DOHH2 (cell line): ENCODE data around the gene MAN1B1.

Experiments
- H3F3A ChIP-seq: fragments of 200-600 bp; sonication (generic), shearing (Covaris generic); 2 replicates; pipeline ENCODE4 v1.6.0; 2016; ENCODE audit warnings: antibody characterized with exemption, mild to moderate bottlenecking; ENCODE audit not compliant: control insufficient read depth, insufficient read depth
- H3K27ac ChIP-seq: fragments of 200-600 bp; sonication (generic); 2 replicates; pipeline ENCODE4 v1.5.1; 2014; ENCODE audit warnings: low read depth, mild to moderate bottlenecking, low read length, moderate library complexity
- H3K27me3 ChIP-seq: fragments of 200-600 bp; sonication (generic); 2 replicates; pipeline ENCODE4 v1.6.1; 2014; ENCODE audit warnings: mild to moderate bottlenecking, low read length, mixed read lengths; ENCODE audit not compliant: control insufficient read depth
- H3K36me3 ChIP-seq: fragments of 200-600 bp; sonication (generic); 2 replicates; pipeline ENCODE4 v1.6.1; 2014; ENCODE audit warnings: mild to moderate bottlenecking, low read length, moderate library complexity, mixed read lengths; ENCODE audit not compliant: control insufficient read depth
- H3K4me1 ChIP-seq: fragments of 200-600 bp; sonication (generic); 2 replicates; pipeline ENCODE4 v1.6.1; 2014; ENCODE audit warnings: mild to moderate bottlenecking, low read length, mixed read lengths; ENCODE audit not compliant: control insufficient read depth
- H3K4me2 ChIP-seq: fragments of 200-600 bp; sonication (generic); 2 replicates; pipeline ENCODE4 v1.6.0; 2014; ENCODE audit warnings: mild to moderate bottlenecking, low read length, moderate library complexity
- H3K4me3 ChIP-seq: fragments of 200-600 bp; sonication (generic); 2 replicates; pipeline ENCODE4 v1.5.1; 2014; ENCODE audit warnings: mild to moderate bottlenecking, low read length, mixed read lengths
- H3K79me2 ChIP-seq: fragments of 200-600 bp; sonication (generic); 2 replicates; pipeline ENCODE4 v1.6.1; 2014; ENCODE audit warnings: mild to moderate bottlenecking, low read length, mixed read lengths; ENCODE audit not compliant: control insufficient read depth
- H3K9me2 ChIP-seq: fragments of 200-600 bp; sonication (generic); replicated peaks from 2 replicates; pipeline ENCODE4 v1.6.1; 2014; ENCODE audit warnings: mild to moderate bottlenecking, low read length, mixed read lengths; ENCODE audit not compliant: control insufficient read depth
- H3K9me3 ChIP-seq: fragments of 200-600 bp; sonication (generic); 2 replicates; pipeline ENCODE4 v1.6.1; 2014; ENCODE audit warnings: antibody characterized with exemption, low read length, mixed read lengths; ENCODE audit not compliant: control insufficient read depth, insufficient read depth
- H4K20me1 ChIP-seq: fragments of 200-600 bp; sonication (generic); 2 replicates; pipeline ENCODE4 v1.6.0; 2014; ENCODE audit warnings: low read depth, mild to moderate bottlenecking, antibody characterized with exemption, low read length, moderate library complexity; ENCODE audit not compliant: control insufficient read depth, insufficient read depth
- EZH2phosphoT487 ChIP-seq: fragments of 200-600 bp; sonication (generic); IDR thresholded peaks from 2 replicates; pipeline ENCODE4 v1.6.1; 2017; ENCODE audit warnings: borderline replicate concordance, mild to moderate bottlenecking, antibody characterized with exemption, low read length, moderate library complexity, mixed read lengths
- TF ChIP-seq, protein P1 (sequence below): fragments of 200-600 bp; sonication (generic); IDR thresholded peaks from one replicate; pipeline ENCODE4 v1.5.1; 2014; ENCODE audit warnings: antibody characterized with exemption, mild to moderate bottlenecking, low read depth, low read length; ENCODE audit not compliant: poor library complexity, severe bottlenecking

The MAN1B1 gene

GRCh38 chr9:137084526-137084925 is 2.3 kb upstream of the MAN1B1 start:
- no peak for TF ChIP-seq EZH2phosphoT487
- TF ChIP-seq, protein P1, sequence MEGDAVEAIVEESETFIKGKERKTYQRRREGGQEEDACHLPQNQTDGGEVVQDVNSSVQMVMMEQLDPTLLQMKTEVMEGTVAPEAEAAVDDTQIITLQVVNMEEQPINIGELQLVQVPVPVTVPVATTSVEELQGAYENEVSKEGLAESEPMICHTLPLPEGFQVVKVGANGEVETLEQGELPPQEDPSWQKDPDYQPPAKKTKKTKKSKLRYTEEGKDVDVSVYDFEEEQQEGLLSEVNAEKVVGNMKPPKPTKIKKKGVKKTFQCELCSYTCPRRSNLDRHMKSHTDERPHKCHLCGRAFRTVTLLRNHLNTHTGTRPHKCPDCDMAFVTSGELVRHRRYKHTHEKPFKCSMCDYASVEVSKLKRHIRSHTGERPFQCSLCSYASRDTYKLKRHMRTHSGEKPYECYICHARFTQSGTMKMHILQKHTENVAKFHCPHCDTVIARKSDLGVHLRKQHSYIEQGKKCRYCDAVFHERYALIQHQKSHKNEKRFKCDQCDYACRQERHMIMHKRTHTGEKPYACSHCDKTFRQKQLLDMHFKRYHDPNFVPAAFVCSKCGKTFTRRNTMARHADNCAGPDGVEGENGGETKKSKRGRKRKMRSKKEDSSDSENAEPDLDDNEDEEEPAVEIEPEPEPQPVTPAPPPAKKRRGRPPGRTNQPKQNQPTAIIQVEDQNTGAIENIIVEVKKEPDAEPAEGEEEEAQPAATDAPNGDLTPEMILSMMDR: no peak
- Histone ChIP-seq H3K9me3 (no peaks in the 10 kb centered on the region), H3K27ac (no peak overlapping the region), H3F3A (peaks cover 3% of the 10 kb centered on the region; the same call in 1 of the 2 replicates), H3K4me1 (peaks cover 22% of the 10 kb centered on the region), H3K79me2 (peaks cover 17% of the 10 kb centered on the region), H3K36me3 (peaks cover 39% of the 10 kb centered on the region), H3K4me3 (no peak overlapping the region), H3K9me2 (no peaks in the 10 kb centered on the region), H4K20me1 (no peaks in the 10 kb centered on the region), H3K4me2 (no peak overlapping the region), H3K27me3 (no peaks in the 10 kb centered on the region)

DNA sequence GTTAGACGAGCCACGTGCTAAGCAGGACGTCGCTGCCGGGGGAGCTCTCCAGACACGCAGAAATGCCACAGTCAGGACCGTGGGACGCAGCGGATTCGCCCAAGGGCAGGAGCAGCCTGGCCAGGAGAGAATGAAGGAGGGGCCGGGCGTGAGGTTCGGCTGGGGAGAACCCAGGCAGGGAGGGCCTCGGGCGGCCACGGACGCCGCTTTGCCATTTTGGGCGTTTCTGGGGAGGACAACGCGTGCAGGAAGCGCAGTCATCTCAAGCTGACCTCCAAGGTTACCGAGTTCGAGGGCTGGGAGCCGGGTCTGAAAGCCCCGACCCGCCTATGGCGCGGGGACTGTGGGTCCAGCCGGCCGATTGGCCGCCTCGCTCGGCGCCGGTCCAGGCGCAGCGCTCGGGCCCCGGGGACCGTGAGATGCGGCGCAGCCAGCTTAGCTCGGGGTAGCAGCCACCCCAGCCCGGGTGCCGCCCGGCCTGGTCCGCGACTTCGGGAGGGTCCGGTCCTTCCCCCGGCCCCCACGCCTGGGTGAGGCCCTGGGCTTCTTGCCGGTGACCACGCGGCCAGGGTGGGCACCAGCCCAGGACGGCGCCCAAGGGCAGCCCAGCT is 760 bp upstream of the MAN1B1 start:
- peaks cover 17% of the 10 kb centered on the region for H3K79me2 ChIP-seq
- H3K4me3 ChIP-seq: peak overlapping the region; percentile 82
- peak overlapping the region; percentile 99 for H3K4me2 ChIP-seq
- no peaks in the 10 kb centered on the region for H4K20me1 ChIP-seq
- no peaks in the 10 kb centered on the region for H3K27me3 ChIP-seq
- peaks cover 31% of the 10 kb centered on the region for H3K36me3 ChIP-seq
- H3K27ac ChIP-seq: peak overlapping the region; percentile 57
- H3K9me2 ChIP-seq: no peaks in the 10 kb centered on the region
- no peak for TF ChIP-seq EZH2phosphoT487
- TF ChIP-seq, protein P1: no peak
- peaks cover 3% of the 10 kb centered on the region; the same call in 1 of the 2 replicates for H3F3A ChIP-seq
- peaks cover 22% of the 10 kb centered on the region for H3K4me1 ChIP-seq
- no peaks in the 10 kb centered on the region for H3K9me3 ChIP-seq

DNA sequence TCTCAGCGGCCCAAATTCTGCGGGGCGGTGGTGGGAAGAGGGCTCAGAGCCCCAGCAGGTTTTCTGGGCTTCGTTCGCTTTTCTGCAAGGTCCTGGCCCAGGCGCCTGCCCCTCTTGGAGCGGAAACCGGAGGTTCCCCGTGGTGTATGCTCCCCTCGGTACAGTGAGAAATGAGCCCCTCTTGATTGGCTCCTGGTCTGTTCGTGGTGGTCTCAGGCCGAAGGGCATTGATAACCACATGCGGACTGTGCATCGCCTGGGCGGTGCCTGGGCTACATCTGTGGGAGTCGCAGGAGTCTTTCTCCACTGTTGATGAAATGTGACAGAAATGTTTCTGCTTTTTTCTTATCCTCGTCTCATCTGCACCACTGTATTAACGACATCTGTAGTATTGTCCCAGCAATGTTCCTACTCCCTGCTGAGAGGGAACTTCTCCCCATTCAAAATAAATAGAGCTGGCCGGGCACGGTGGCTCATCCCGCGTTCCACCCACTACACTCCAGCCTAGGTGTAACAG is 682 bp downstream of the MAN1B1 start:
- no peaks in the 10 kb centered on the region for H4K20me1 ChIP-seq
- peaks cover 17% of the 10 kb centered on the region for H3K79me2 ChIP-seq
- peaks cover 3% of the 10 kb centered on the region; the same call in 1 of the 2 replicates for H3F3A ChIP-seq
- TF ChIP-seq, protein P1: no peak
- no peak for TF ChIP-seq EZH2phosphoT487
- peak overlapping the region; percentile 93 for H3K4me3 ChIP-seq
- no peaks in the 10 kb centered on the region for H3K9me3 ChIP-seq
- H3K27me3 ChIP-seq: no peaks in the 10 kb centered on the region
- H3K4me2 ChIP-seq: peak overlapping the region; percentile 97
- H3K27ac ChIP-seq: peak overlapping the region; percentile 58
- peaks cover 25% of the 10 kb centered on the region for H3K36me3 ChIP-seq
- peaks cover 22% of the 10 kb centered on the region for H3K4me1 ChIP-seq
- no peaks in the 10 kb centered on the region for H3K9me2 ChIP-seq
